ENCODE results near the gene IDH3A. TPM values are rescaled to one million over a fixed set of nuclear protein-coding genes. Genes with fewer than 3 reads are reported as not detected.
A peak's percentile ranks its signal among the peaks of the same experiment; 100 is the strongest.

The IDH3A gene
- total RNA-seq, 2 experiments from 2014 or later, result 47.5 to 47.6 TPM

- H3K4me1 ChIP-seq (ENCODE audit: insufficient read depth, low read length), result peaks cover 4% of the 10 kb centered on the region
- no peaks in the 10 kb centered on the region for H3K27me3 ChIP-seq (ENCODE audit: control insufficient read depth in 1 of 2, insufficient read depth in 2 of 2, low read length in 2 of 2)
- DNase-seq, result peak in 1 of 14 experiments; percentile 17
- no peaks in the 10 kb centered on the region for H3K9me3 ChIP-seq (ENCODE audit: control insufficient read depth in 1 of 2, insufficient read depth in 1 of 2, low read length in 2 of 2)
- no peak for TF ChIP-seq CTCF (IDR thresholded peaks at IDR 0.05)
- H3K36me3 ChIP-seq (ENCODE audit: insufficient read depth, low read length), result no peaks in the 10 kb centered on the region
- ATAC-seq (ENCODE audit: poor library complexity), result no peak
- H3K4me3 ChIP-seq (ENCODE audit: low read length), result no peak overlapping the region
- Mint-ChIP-seq H3K36me3 (ENCODE audit: low read depth) (no peaks in the 10 kb centered on the region), H3K9me3 (no peaks in the 10 kb centered on the region), H3K4me3 (no peak overlapping the region), H3K27ac (no peak overlapping the region), H3K4me1 (ENCODE audit: low read depth) (no peaks in the 10 kb centered on the region), H3K27me3 (no peaks in the 10 kb centered on the region)
- ChIA-PET CTCF (no interaction called here), POLR2A (no interaction called here)
- no peak overlapping the region for H3K27ac ChIP-seq (ENCODE audit: low read depth in 1 of 2, low read length in 2 of 2)
- intact Hi-C loops (cut with DNase I, micrococcal nuclease), result no loop called here
These were observed 43.8 kb downstream of the IDH3A start for GRCh38 chr15:78192826-78193594.

GRCh38 chr15:78193731-78194567 is 44.8 kb downstream of the IDH3A start:
- Mint-ChIP-seq H3K9me3 (no peaks in the 10 kb centered on the region), H3K27me3 (no peaks in the 10 kb centered on the region), H3K27ac (no peak overlapping the region), H3K4me3 (no peak overlapping the region), H3K36me3 (ENCODE audit: low read depth) (no peaks in the 10 kb centered on the region), H3K4me1 (ENCODE audit: low read depth) (no peaks in the 10 kb centered on the region)
- ATAC-seq (ENCODE audit: poor library complexity) (no peak), DNase-seq (peak in 1 of 14 experiments; percentile 20)
- intact Hi-C loops (cut with DNase I, micrococcal nuclease), result loop anchor here in 1 of 2 experiments (2.0 kb wide), 1 partner anchor 235 kb away; no protein-coding TSS in a partner anchor
- Histone ChIP-seq H3K36me3 (ENCODE audit: insufficient read depth, low read length) (no peaks in the 10 kb centered on the region), H3K27ac (ENCODE audit: low read depth in 1 of 2, low read length in 2 of 2) (no peak overlapping the region), H3K9me3 (ENCODE audit: control insufficient read depth in 1 of 2, insufficient read depth in 1 of 2, low read length in 2 of 2) (no peaks in the 10 kb centered on the region), H3K27me3 (ENCODE audit: control insufficient read depth in 1 of 2, insufficient read depth in 2 of 2, low read length in 2 of 2) (no peaks in the 10 kb centered on the region), H3K4me3 (ENCODE audit: low read length) (no peak overlapping the region), H3K4me1 (ENCODE audit: insufficient read depth, low read length) (peaks cover 4% of the 10 kb centered on the region)
- CTCF ChIA-PET, result interaction anchor here (0.6 to 4.2 kb wide), 3 partner anchors 42 to 81 kb away, joined by 3 to 57 read pairs (median 6); partner anchors contain the start of gene CIB2
- POLR2A ChIA-PET, result no interaction called here
- TF ChIP-seq CTCF (IDR thresholded peaks at IDR 0.05), result no peak

GRCh38 chr15:78194568-78194925 is 45.4 kb downstream of the IDH3A start:
- Mint-ChIP-seq H3K27ac (no peak overlapping the region), H3K9me3 (no peaks in the 10 kb centered on the region), H3K4me1 (ENCODE audit: low read depth) (no peaks in the 10 kb centered on the region), H3K4me3 (no peak overlapping the region), H3K27me3 (no peaks in the 10 kb centered on the region), H3K36me3 (ENCODE audit: low read depth) (no peaks in the 10 kb centered on the region)
- TF ChIP-seq CTCF (IDR thresholded peaks at IDR 0.05), result no peak
- CTCF ChIA-PET, result interaction anchor here (0.6 to 4.2 kb wide), 4 partner anchors 27 to 81 kb away, joined by 3 to 57 read pairs (median 6); partner anchors contain the start of gene CIB2
- Histone ChIP-seq H3K27me3 (ENCODE audit: control insufficient read depth in 1 of 2, insufficient read depth in 2 of 2, low read length in 2 of 2) (no peaks in the 10 kb centered on the region), H3K9me3 (ENCODE audit: control insufficient read depth in 1 of 2, insufficient read depth in 1 of 2, low read length in 2 of 2) (no peaks in the 10 kb centered on the region), H3K27ac (ENCODE audit: low read depth in 1 of 2, low read length in 2 of 2) (no peak overlapping the region), H3K36me3 (ENCODE audit: insufficient read depth, low read length) (no peaks in the 10 kb centered on the region), H3K4me1 (ENCODE audit: insufficient read depth, low read length) (peaks cover 4% of the 10 kb centered on the region), H3K4me3 (ENCODE audit: low read length) (no peak overlapping the region)
- no peak for ATAC-seq (ENCODE audit: poor library complexity)
- DNase-seq, result no peak
- intact Hi-C loops (cut with DNase I, micrococcal nuclease), result loop anchor here in 1 of 2 experiments (2.0 kb wide), 1 partner anchor 236 kb away; no protein-coding TSS in a partner anchor
- POLR2A ChIA-PET, result interaction anchor here (2.0 kb wide), 1 partner anchor 63 kb away, joined by 4 read pairs; no protein-coding TSS in a partner anchor

Data from CD4-positive, alpha-beta T cell (primary cell).